PC-9 (cell line): ENCODE results near the gene C9.

ENCODE experiments used
- EZH2 ChIP-seq: fragments of 200-600 bp; sonication (generic); IDR thresholded peaks from 2 replicates; pipeline ENCODE4 v1.8.0; 2017; ENCODE audit warnings: antibody characterized with exemption, low read depth
- TF ChIP-seq, protein P1 (sequence below): fragments of 200-600 bp; sonication (generic); conservative IDR thresholded peaks from 2 replicates; pipeline ENCODE4 v1.6.1; 2017; ENCODE audit warnings: mixed run types, antibody characterized with exemption, mild to moderate bottlenecking, moderate library complexity

DNA sequence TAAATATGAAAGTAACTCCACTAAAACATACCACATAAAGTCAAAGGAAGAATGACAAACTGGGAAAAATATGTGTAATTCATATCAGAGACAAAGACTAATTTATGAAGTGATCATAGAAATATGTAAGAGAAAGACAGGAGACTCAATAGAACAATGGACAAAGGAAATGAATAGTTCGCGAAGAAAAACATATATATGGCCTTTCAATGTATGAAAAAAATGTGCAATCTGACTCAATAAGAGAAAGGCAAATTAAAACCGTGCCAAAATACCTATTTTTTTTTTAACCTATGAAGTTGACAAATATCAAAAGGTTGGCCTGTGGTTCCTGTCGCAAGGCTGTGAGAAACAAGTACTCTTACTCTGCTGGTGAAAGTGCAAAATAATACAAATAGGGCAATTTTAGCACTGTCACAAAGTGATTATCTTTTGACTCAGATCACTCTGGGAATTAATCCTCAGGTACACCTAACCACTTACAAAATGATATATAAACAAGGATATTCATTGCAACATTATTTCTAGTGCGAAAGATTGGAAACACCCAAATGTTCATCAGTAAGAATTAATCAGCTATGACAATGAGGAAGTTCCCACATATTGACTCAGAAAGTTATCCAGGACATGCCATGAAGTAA, 3.7 kb downstream of the C9 start:
- TF ChIP-seq, protein P1, sequence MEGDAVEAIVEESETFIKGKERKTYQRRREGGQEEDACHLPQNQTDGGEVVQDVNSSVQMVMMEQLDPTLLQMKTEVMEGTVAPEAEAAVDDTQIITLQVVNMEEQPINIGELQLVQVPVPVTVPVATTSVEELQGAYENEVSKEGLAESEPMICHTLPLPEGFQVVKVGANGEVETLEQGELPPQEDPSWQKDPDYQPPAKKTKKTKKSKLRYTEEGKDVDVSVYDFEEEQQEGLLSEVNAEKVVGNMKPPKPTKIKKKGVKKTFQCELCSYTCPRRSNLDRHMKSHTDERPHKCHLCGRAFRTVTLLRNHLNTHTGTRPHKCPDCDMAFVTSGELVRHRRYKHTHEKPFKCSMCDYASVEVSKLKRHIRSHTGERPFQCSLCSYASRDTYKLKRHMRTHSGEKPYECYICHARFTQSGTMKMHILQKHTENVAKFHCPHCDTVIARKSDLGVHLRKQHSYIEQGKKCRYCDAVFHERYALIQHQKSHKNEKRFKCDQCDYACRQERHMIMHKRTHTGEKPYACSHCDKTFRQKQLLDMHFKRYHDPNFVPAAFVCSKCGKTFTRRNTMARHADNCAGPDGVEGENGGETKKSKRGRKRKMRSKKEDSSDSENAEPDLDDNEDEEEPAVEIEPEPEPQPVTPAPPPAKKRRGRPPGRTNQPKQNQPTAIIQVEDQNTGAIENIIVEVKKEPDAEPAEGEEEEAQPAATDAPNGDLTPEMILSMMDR = no peak
- no peak for TF ChIP-seq EZH2
